ENCODE results near the gene VDR. TPM values are rescaled to one million over a fixed set of nuclear protein-coding genes. Genes with fewer than 3 reads are reported as not detected.

The VDR gene
- polyA plus RNA-seq, 1 donor from 2014 or later: not detected

DNA sequence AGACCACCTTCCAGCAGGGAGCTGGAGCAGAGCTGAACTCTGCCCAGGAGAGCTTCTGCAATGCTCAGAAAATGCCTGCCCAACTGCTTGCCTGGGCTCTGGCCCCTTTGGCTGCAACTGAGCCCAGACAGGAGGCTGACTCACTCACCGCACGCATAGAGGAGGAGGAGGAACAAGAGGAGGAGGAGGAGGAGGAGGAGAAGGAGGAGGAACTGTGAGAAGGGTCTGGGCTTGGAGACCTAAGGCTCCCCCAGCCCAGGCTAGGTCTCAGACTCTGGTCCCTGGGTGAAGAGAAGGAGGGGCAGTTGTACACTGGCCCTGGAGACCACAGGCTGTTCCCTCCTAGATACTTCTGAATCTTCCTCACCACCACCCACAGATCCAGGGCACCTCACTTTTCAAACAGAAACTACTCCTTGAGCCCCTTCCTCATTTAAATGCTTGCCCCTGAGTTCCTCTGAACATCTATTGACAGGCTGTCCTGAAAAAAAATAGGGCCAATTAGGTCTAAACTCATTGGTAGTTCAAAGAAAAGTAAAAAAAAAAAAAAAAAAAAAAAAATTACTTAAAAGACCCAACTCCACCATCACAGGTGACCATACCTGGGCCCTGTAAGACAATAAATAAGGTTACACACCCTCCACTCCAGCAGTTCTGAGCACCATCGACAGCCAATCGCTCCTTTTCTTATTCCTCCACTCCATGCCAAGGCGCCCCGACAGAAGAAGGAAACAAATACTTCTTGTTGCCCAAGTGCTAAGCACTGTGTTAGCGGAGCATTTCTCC is 674 bp downstream of the VDR start:
- Histone ChIP-seq H3K9me3 (ENCODE audit: low read length) (no peaks in the 10 kb centered on the region), H3K36me3 (ENCODE audit: insufficient read depth, low read length) (no peaks in the 10 kb centered on the region), H4K20me1 (ENCODE audit: insufficient read depth) (no peaks in the 10 kb centered on the region), H3K4me2 (ENCODE audit: low read length) (peak overlapping the region; percentile 57), H3F3A (ENCODE audit: insufficient read depth, low read length, poor library complexity, severe bottlenecking) (no peaks in the 10 kb centered on the region), H3K9ac (ENCODE audit: low read length) (no peak overlapping the region), H3K27me3 (ENCODE audit: insufficient read depth, low read depth, low read length) (peaks cover 48% of the 10 kb centered on the region), H3K9me2 (ENCODE audit: insufficient read depth, low read length) (no peaks in the 10 kb centered on the region), H2AFZ (ENCODE audit: low read depth, low read length) (no peak overlapping the region), H3K4me3 (ENCODE audit: low read length) (peak overlapping the region; percentile 69), H3K27ac (ENCODE audit: low read length) (no peak overlapping the region), H3K79me2 (replicated peaks; ENCODE audit: insufficient read depth, low read length) (no peaks in the 10 kb centered on the region)
- TF ChIP-seq RAD21 (conservative IDR thresholded peaks at IDR 0.05) (no peak), MXI1 (conservative IDR thresholded peaks at IDR 0.05; ENCODE audit: poor library complexity, severe bottlenecking) (no peak), EP300 (conservative IDR thresholded peaks at IDR 0.05; ENCODE audit: poor library complexity, severe bottlenecking) (no peak), TAF1 (IDR thresholded peaks at IDR 0.05; ENCODE audit: low read depth) (no peak), EZH2 (IDR thresholded peaks at IDR 0.05; ENCODE audit: borderline replicate concordance, insufficient read depth, low read length, poor library complexity, severe bottlenecking) (no peak), SMC3 (conservative IDR thresholded peaks at IDR 0.05; ENCODE audit: poor library complexity) (no peak), POLR2AphosphoS5 (IDR thresholded peaks at IDR 0.05) (no peak)
- TF ChIP-seq, protein P1, sequence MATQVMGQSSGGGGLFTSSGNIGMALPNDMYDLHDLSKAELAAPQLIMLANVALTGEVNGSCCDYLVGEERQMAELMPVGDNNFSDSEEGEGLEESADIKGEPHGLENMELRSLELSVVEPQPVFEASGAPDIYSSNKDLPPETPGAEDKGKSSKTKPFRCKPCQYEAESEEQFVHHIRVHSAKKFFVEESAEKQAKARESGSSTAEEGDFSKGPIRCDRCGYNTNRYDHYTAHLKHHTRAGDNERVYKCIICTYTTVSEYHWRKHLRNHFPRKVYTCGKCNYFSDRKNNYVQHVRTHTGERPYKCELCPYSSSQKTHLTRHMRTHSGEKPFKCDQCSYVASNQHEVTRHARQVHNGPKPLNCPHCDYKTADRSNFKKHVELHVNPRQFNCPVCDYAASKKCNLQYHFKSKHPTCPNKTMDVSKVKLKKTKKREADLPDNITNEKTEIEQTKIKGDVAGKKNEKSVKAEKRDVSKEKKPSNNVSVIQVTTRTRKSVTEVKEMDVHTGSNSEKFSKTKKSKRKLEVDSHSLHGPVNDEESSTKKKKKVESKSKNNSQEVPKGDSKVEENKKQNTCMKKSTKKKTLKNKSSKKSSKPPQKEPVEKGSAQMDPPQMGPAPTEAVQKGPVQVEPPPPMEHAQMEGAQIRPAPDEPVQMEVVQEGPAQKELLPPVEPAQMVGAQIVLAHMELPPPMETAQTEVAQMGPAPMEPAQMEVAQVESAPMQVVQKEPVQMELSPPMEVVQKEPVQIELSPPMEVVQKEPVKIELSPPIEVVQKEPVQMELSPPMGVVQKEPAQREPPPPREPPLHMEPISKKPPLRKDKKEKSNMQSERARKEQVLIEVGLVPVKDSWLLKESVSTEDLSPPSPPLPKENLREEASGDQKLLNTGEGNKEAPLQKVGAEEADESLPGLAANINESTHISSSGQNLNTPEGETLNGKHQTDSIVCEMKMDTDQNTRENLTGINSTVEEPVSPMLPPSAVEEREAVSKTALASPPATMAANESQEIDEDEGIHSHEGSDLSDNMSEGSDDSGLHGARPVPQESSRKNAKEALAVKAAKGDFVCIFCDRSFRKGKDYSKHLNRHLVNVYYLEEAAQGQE (IDR thresholded peaks at IDR 0.05; ENCODE audit: borderline replicate concordance): no peak
- TF ChIP-seq, protein P2, sequence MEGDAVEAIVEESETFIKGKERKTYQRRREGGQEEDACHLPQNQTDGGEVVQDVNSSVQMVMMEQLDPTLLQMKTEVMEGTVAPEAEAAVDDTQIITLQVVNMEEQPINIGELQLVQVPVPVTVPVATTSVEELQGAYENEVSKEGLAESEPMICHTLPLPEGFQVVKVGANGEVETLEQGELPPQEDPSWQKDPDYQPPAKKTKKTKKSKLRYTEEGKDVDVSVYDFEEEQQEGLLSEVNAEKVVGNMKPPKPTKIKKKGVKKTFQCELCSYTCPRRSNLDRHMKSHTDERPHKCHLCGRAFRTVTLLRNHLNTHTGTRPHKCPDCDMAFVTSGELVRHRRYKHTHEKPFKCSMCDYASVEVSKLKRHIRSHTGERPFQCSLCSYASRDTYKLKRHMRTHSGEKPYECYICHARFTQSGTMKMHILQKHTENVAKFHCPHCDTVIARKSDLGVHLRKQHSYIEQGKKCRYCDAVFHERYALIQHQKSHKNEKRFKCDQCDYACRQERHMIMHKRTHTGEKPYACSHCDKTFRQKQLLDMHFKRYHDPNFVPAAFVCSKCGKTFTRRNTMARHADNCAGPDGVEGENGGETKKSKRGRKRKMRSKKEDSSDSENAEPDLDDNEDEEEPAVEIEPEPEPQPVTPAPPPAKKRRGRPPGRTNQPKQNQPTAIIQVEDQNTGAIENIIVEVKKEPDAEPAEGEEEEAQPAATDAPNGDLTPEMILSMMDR (IDR thresholded peaks at IDR 0.05; ENCODE audit: poor library complexity, severe bottlenecking): no peak

DNA sequence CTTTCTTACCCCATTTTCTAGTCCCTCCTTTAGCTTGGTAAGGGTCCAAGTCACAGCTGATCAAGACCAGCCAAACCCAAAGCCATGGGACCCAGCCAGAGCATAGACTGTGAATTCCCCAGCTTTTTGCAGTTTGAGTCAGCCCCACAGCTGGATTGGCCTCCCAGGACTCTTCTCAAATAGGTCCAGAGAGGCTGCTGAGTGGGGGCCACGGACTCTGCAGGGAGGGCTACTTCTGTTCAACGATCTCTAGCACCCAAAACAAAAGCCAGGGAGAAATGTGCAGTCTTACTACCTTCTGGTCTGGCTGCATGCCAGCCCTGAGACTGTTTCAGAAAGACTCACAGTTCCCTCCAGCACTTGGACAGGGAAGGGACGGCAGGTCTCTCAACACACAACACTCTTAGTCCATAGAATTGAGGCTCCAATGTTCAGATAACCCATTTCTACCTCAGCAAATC is 1.6 kb downstream of the VDR start:
- no peak for TF ChIP-seq EP300 (conservative IDR thresholded peaks at IDR 0.05; ENCODE audit: poor library complexity, severe bottlenecking)
- Histone ChIP-seq H3F3A (ENCODE audit: insufficient read depth, low read length, poor library complexity, severe bottlenecking) (no peaks in the 10 kb centered on the region), H4K20me1 (ENCODE audit: insufficient read depth) (no peaks in the 10 kb centered on the region), H3K27ac (ENCODE audit: low read length) (no peak overlapping the region), H3K9me2 (ENCODE audit: insufficient read depth, low read length) (no peaks in the 10 kb centered on the region), H3K4me2 (ENCODE audit: low read length) (no peak overlapping the region), H2AFZ (ENCODE audit: low read depth, low read length) (no peak overlapping the region), H3K36me3 (ENCODE audit: insufficient read depth, low read length) (no peaks in the 10 kb centered on the region), H3K9me3 (ENCODE audit: low read length) (no peaks in the 10 kb centered on the region), H3K4me3 (ENCODE audit: low read length) (no peak overlapping the region), H3K79me2 (replicated peaks; ENCODE audit: insufficient read depth, low read length) (no peaks in the 10 kb centered on the region), H3K9ac (ENCODE audit: low read length) (no peak overlapping the region), H3K27me3 (ENCODE audit: insufficient read depth, low read depth, low read length) (peaks cover 48% of the 10 kb centered on the region)
